Measurements from ENCODE around the gene PPP1CB.
A peak's percentile ranks its signal among the peaks of the same experiment; 100 is the strongest.

PPP1CB gene

GRCh38 chr2:28802975-28803429, 51.4 kb downstream of the PPP1CB start:
- H3K9ac ChIP-seq: no peak overlapping the region
- TF ChIP-seq Cebpa-rat (IDR thresholded peaks at IDR 0.05): no peak
- H3K4me3 ChIP-seq: no peak overlapping the region
- no peak overlapping the region for H3K4me2 ChIP-seq
- H3K27ac ChIP-seq: peak overlapping the region in 1 of 11 experiments; percentile 31; a peak in 1 of 22 replicates
- H4K20me1 ChIP-seq: peaks cover 0 to 75% (median 6%) of the 10 kb centered on the region in 11 experiments; a peak in 11 of 22 replicates
- H3K27me3 ChIP-seq: no peaks in the 10 kb centered on the region
- H3K36me3 ChIP-seq: peaks cover 86 to 100% (median 91%) of the 10 kb centered on the region in 11 experiments
- H3K9me3 ChIP-seq (replicated peaks in 1 of 11): no peaks in the 10 kb centered on the region
- H3K4me1 ChIP-seq: no peaks in the 10 kb centered on the region

DNA sequence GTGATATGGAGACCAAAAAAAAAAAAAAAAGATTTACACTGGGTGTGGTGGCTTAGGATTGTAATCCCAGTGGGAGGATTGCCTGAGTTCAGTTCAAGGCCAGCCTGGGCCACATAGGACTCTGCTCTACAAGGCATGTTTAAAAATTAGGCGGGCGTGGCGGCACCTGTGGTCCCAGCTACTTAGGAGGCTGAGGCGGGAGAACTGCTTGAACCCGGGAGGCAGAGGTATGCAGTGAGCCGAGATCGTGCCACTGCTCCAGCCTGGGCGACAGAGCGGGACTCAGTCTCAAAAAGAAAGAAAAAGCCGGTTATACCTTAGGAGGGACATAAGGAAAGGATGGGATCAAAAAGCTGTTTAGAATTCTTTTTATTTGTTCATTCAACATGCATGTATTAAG, 58.3 kb downstream of the PPP1CB start:
- Histone ChIP-seq H3K9me3 (replicated peaks in 1 of 11) (peaks cover 0 to 21% (median 8%) of the 10 kb centered on the region in 11 experiments; a peak in 14 of 22 replicates), H3K4me2 (peak overlapping the region in 10 of 11 experiments; percentile 8 to 53 (median 42); a peak in 17 of 22 replicates), H3K36me3 (peaks cover 27 to 46% (median 35%) of the 10 kb centered on the region in 11 experiments), H3K4me3 (peak overlapping the region in 1 of 10 experiments; percentile 54; a peak in 3 of 20 replicates), H3K9ac (peak overlapping the region in 2 of 11 experiments; percentile 16 to 30; a peak in 1 of 22 replicates), H3K4me1 (peaks cover 0 to 15% (median 6%) of the 10 kb centered on the region in 10 experiments; a peak in 12 of 20 replicates), H4K20me1 (peaks cover 0 to 23% (median 0%) of the 10 kb centered on the region in 11 experiments; a peak in 4 of 22 replicates), H3K27ac (no peak overlapping the region), H3K27me3 (no peaks in the 10 kb centered on the region)
- no peak for TF ChIP-seq Cebpa-rat (IDR thresholded peaks at IDR 0.05)

DNA sequence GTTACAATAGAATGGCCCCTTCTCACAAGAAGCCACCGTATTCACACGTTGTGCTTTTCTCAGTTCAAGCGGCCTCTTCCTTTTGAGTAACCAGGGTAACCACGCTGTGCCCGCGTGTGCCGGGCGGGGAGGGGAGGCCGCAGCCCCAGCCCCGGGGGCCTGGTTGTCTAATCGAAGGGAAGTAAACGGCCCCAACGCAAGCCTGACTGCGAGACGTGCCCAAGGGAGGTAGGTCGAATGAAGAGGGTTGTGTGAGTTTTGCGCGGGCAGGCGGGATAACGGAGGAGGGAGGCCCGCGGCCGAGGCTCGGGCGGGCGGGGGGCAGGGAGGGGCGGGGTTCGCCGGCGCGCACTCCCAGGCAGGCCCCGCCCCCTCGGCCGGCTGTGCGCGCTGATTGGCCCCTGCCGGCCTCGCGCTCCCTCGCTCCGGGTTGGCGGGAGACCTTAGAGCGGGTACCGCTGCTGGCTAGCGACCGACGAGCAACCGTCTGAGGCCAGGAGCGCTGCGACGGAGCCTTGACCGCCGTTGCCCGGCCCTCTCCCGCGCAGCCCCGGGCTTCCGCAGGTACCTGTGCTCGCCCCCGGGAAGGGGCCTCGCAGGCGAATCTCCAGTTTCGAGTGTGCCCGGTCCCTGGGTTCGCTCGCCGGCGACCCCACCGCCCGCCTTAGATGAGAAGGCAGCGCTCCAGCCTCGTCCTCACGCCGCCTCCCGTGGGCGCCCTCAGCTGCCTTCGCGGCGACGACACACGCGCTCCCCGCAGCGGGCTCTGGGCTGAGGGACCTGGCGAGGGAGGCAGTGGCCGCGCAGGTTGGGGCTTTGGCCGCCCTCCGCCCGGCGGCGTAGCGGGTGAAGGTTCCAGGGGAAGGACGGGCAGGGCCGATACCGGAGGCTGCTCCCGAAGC, 59.0 kb downstream of the PPP1CB start, which contains the start of gene SPDYA:
Gene SPDYA (plus strand): TSS at position 451 of the 902 bp plus-strand sequence. CDS start 5,181 bp downstream, outside the sequence.
- Histone ChIP-seq H3K4me3 (peak within 1 kb of the TSS in 4 of 10 experiments; percentile 27 to 54 (median 38); a peak in 5 of 20 replicates), H3K27me3 (no peaks in the 10 kb centered on the region), H4K20me1 (peaks cover 0 to 16% (median 0%) of the 10 kb centered on the region in 11 experiments; a peak in 4 of 22 replicates), H3K36me3 (peaks cover 20 to 39% (median 28%) of the 10 kb centered on the region in 11 experiments), H3K4me2 (peak within 1 kb of the TSS in 10 of 11 experiments; percentile 8 to 53 (median 42); a peak in 17 of 22 replicates), H3K27ac (no peak within 1 kb of the TSS), H3K4me1 (peaks cover 0 to 15% (median 6%) of the 10 kb centered on the region in 10 experiments; a peak in 12 of 20 replicates), H3K9me3 (replicated peaks in 1 of 11) (peaks cover 0 to 21% (median 8%) of the 10 kb centered on the region in 11 experiments; a peak in 14 of 22 replicates), H3K9ac (peak within 1 kb of the TSS in 4 of 11 experiments; percentile 8 to 30 (median 23); a peak in 3 of 22 replicates)
- TF ChIP-seq Cebpa-rat (IDR thresholded peaks at IDR 0.05): no peak

GRCh38 chr2:28818053-28818452, 66.4 kb downstream of the PPP1CB start:
- H3K4me3 ChIP-seq: no peak overlapping the region
- TF ChIP-seq Cebpa-rat (IDR thresholded peaks at IDR 0.05): no peak
- H3K36me3 ChIP-seq: no peaks in the 10 kb centered on the region
- no peak overlapping the region for H3K27ac ChIP-seq
- no peaks in the 10 kb centered on the region for H3K9me3 ChIP-seq (replicated peaks in 1 of 11)
- no peaks in the 10 kb centered on the region for H4K20me1 ChIP-seq
- no peak overlapping the region for H3K9ac ChIP-seq
- H3K4me2 ChIP-seq: no peak overlapping the region
- no peaks in the 10 kb centered on the region for H3K27me3 ChIP-seq
- no peaks in the 10 kb centered on the region for H3K4me1 ChIP-seq

DNA sequence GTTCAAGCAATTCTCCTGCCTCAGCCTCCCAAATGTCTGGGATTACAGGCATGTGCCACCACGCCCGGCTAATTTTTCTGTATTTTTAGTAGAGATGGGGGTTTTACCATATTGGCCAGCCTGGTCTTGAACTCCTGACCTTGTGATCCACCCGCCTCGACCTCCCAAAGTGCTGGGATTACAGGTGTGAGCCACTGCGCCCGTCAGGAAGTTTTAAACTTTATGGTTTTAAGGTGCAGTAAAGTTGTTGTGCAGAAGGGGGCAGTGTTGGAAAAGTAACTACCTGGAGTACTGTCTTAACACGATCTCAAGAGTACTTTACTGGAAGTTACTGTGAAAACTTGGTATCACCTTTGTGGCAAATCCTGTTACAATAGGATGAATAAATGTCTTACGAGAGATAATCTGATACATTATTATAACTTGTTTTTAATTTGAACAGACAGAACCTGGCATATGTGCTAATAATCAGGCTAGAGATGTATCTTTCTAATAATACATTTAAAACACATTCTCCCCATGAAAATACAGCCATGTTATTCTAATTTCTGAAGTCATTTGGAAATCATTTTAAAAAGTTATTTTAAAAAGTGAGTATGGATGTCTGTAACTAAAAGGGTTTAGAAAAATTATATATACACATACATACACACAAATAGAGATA, 69.8 kb downstream of the PPP1CB start:
- no peak overlapping the region for H3K4me3 ChIP-seq
- no peak overlapping the region for H3K9ac ChIP-seq
- H3K4me1 ChIP-seq: no peaks in the 10 kb centered on the region
- H4K20me1 ChIP-seq: no peaks in the 10 kb centered on the region
- H3K36me3 ChIP-seq: no peaks in the 10 kb centered on the region
- H3K27me3 ChIP-seq: no peaks in the 10 kb centered on the region
- no peak overlapping the region for H3K4me2 ChIP-seq
- no peak overlapping the region for H3K27ac ChIP-seq
- H3K9me3 ChIP-seq (replicated peaks in 1 of 11): no peaks in the 10 kb centered on the region
- TF ChIP-seq Cebpa-rat (IDR thresholded peaks at IDR 0.05): no peak

GRCh38 chr2:28822036-28822435, 70.4 kb downstream of the PPP1CB start:
- Histone ChIP-seq H3K4me2 (no peak overlapping the region), H3K27me3 (no peaks in the 10 kb centered on the region), H3K4me3 (no peak overlapping the region), H3K9me3 (replicated peaks in 1 of 11) (no peaks in the 10 kb centered on the region), H3K9ac (no peak overlapping the region), H3K27ac (no peak overlapping the region), H3K4me1 (no peaks in the 10 kb centered on the region), H3K36me3 (no peaks in the 10 kb centered on the region), H4K20me1 (no peaks in the 10 kb centered on the region)
- no peak for TF ChIP-seq Cebpa-rat (IDR thresholded peaks at IDR 0.05)

GRCh38 chr2:28824207-28824606, 72.6 kb downstream of the PPP1CB start:
- H3K4me2 ChIP-seq: no peak overlapping the region
- H3K27ac ChIP-seq: no peak overlapping the region
- no peaks in the 10 kb centered on the region for H3K36me3 ChIP-seq
- H3K4me3 ChIP-seq: no peak overlapping the region
- no peak overlapping the region for H3K9ac ChIP-seq
- H3K27me3 ChIP-seq: no peaks in the 10 kb centered on the region
- TF ChIP-seq Cebpa-rat (IDR thresholded peaks at IDR 0.05): no peak
- no peaks in the 10 kb centered on the region for H4K20me1 ChIP-seq
- no peaks in the 10 kb centered on the region for H3K9me3 ChIP-seq (replicated peaks in 1 of 11)
- peaks cover 0 to 6% (median 0%) of the 10 kb centered on the region in 10 experiments; a peak in 2 of 20 replicates for H3K4me1 ChIP-seq

DNA sequence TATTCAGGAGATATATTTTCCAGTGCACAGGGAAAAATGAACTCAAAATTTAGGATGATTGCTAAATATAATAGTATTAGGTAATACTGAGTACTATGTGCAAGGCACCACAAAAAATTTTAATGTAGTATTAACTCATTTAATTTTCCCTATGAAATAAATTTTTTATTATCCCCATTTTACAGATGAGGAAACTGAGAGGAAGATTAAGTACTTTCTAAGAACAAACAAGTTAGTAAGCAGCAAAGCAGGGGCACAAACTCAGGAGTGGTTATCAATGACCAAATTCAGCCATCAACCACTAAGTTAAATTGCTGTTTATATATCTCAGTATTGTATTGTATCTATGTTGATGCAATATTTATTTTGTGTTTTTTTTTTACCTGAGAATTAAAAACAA, 73.2 kb downstream of the PPP1CB start:
- Histone ChIP-seq H3K36me3 (no peaks in the 10 kb centered on the region), H3K27me3 (no peaks in the 10 kb centered on the region)
- no peak for TF ChIP-seq Cebpa-rat (IDR thresholded peaks at IDR 0.05)

DNA sequence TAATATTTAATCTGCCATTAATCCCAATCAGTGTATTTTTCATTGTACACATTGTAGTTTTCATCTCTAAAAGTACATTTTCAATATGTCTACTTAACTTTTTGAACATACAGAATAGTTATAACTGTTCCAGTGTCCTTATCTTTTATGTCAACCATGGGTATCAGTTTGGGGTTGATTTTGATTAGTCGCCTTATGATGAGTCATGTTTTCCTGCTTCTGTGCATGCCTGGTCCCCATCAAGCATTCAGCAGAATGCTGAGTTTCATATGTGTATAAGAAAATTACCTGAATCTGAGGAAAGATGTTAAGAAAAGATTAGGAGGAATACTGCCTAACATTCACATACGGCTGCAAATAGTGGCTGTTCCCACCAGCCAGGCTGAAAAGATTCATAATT, 76.8 kb downstream of the PPP1CB start:
- Histone ChIP-seq H3K36me3 (no peaks in the 10 kb centered on the region), H3K9me3 (replicated peaks in 1 of 11) (no peaks in the 10 kb centered on the region), H3K4me3 (no peak overlapping the region), H3K9ac (no peak overlapping the region), H4K20me1 (no peaks in the 10 kb centered on the region), H3K4me2 (no peak overlapping the region), H3K4me1 (peaks cover 0 to 6% (median 0%) of the 10 kb centered on the region in 10 experiments; a peak in 2 of 20 replicates), H3K27ac (no peak overlapping the region), H3K27me3 (no peaks in the 10 kb centered on the region)
- TF ChIP-seq Cebpa-rat (IDR thresholded peaks at IDR 0.05): no peak

More for the DNA sequence above, 73.2 kb downstream of the PPP1CB start:
- H4K20me1 ChIP-seq: no peaks in the 10 kb centered on the region
- no peak overlapping the region for H3K4me3 ChIP-seq
- H3K9me3 ChIP-seq (replicated peaks in 1 of 11): no peaks in the 10 kb centered on the region
- H3K27ac ChIP-seq: no peak overlapping the region
- H3K4me2 ChIP-seq: no peak overlapping the region
- peaks cover 0 to 6% (median 0%) of the 10 kb centered on the region in 10 experiments; a peak in 2 of 20 replicates for H3K4me1 ChIP-seq
- H3K9ac ChIP-seq: no peak overlapping the region

Measured in BLaER1 treated with 17β-estradiol and CSF1 and Interleukin-3, amounts not matched to agents 10 nM and 100 nM (cell line).